ENCODE measurements around the gene STK24. TPM values are rescaled to one million over a fixed set of nuclear protein-coding genes. Genes with fewer than 3 reads are reported as not detected.

Gene STK24
- total and polyA plus RNA-seq, 10 of the 15 experiments (the other 5 are each of a cell fraction or from before 2014, with no cell fraction given) = 7.5 to 115 (median 52.9) TPM

DNA sequence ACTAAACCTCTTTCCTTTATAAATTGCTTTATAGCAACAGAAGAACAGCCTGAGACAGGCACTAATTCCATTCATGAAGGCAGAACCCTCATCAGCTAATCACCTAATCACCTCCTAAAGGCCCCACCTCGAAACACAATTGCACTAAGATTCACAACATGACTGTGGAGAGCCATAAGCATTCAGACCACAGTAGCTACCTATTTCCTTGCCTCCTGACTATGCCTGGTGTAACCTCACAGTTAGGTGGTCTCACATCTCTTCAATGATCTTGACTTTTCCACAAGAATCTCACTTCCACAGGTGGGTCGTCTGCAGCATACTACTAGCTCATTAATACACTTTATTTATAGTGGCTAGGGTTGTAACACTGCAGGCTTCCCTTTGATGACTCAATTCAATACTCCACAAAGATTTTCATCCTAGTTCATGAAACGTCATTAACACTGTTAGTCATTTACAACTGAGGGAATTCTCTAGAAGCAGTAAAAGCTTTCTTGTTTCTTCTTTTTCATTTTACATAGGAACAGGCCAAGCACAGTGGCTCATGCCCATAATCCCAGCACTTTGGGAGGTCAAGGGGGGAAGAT, 27.1 kb downstream of the STK24 start (continued):
- TF ChIP-seq, protein P1, sequence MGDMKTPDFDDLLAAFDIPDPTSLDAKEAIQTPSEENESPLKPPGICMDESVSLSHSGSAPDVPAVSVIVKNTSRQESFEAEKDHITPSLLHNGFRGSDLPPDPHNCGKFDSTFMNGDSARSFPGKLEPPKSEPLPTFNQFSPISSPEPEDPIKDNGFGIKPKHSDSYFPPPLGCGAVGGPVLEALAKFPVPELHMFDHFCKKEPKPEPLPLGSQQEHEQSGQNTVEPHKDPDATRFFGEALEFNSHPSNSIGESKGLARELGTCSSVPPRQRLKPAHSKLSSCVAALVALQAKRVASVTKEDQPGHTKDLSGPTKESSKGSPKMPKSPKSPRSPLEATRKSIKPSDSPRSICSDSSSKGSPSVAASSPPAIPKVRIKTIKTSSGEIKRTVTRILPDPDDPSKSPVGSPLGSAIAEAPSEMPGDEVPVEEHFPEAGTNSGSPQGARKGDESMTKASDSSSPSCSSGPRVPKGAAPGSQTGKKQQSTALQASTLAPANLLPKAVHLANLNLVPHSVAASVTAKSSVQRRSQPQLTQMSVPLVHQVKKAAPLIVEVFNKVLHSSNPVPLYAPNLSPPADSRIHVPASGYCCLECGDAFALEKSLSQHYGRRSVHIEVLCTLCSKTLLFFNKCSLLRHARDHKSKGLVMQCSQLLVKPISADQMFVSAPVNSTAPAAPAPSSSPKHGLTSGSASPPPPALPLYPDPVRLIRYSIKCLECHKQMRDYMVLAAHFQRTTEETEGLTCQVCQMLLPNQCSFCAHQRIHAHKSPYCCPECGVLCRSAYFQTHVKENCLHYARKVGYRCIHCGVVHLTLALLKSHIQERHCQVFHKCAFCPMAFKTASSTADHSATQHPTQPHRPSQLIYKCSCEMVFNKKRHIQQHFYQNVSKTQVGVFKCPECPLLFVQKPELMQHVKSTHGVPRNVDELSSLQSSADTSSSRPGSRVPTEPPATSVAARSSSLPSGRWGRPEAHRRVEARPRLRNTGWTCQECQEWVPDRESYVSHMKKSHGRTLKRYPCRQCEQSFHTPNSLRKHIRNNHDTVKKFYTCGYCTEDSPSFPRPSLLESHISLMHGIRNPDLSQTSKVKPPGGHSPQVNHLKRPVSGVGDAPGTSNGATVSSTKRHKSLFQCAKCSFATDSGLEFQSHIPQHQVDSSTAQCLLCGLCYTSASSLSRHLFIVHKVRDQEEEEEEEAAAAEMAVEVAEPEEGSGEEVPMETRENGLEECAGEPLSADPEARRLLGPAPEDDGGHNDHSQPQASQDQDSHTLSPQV (IDR thresholded peaks at IDR 0.05) = no peak
- TF ChIP-seq SMAD1 (IDR thresholded peaks at IDR 0.05; ENCODE audit: low read depth, partially characterized antibody) (no peak), BCL11A (IDR thresholded peaks at IDR 0.05; ENCODE audit: low read depth, low read length) (peak; percentile 44; the same call in 1 of the 2 replicates), TCF12 (IDR thresholded peaks at IDR 0.05; ENCODE audit: low read depth, low read length) (no peak), DPF2 (IDR thresholded peaks at IDR 0.05) (no peak), FOS (IDR thresholded peaks at IDR 0.05; ENCODE audit: borderline replicate concordance, extremely low read depth, insufficient read length) (no peak), NFIC (IDR thresholded peaks at IDR 0.05; ENCODE audit: low read depth, low read length) (peak; percentile 34; the same call in 1 of the 2 replicates), JUND (IDR thresholded peaks at IDR 0.05; ENCODE audit: low read depth, low read length) (0 out of 2 replicates have a peak, but pooled peaks have one; percentile 37), WRNIP1 (IDR thresholded peaks at IDR 0.05; ENCODE audit: borderline replicate concordance, low read depth, low read length) (no peak), ZNF274 (IDR thresholded peaks at IDR 0.05; ENCODE audit: insufficient read depth, insufficient read length) (no peak), STAT1 (conservative IDR thresholded peaks at IDR 0.05) (no peak), CREB1 (IDR thresholded peaks at IDR 0.05; ENCODE audit: low read depth) (peak; percentile 62), MTA2 (IDR thresholded peaks at IDR 0.05; ENCODE audit: low read depth) (peak; percentile 50), SUZ12 (IDR thresholded peaks at IDR 0.05; ENCODE audit: unreplicated experiment) (no peak), MYC (IDR thresholded peaks at IDR 0.05; ENCODE audit: insufficient read depth, insufficient read length, insufficient replicate concordance, low read length, severe bottlenecking) (no peak)
- TF ChIP-seq, protein P2, sequence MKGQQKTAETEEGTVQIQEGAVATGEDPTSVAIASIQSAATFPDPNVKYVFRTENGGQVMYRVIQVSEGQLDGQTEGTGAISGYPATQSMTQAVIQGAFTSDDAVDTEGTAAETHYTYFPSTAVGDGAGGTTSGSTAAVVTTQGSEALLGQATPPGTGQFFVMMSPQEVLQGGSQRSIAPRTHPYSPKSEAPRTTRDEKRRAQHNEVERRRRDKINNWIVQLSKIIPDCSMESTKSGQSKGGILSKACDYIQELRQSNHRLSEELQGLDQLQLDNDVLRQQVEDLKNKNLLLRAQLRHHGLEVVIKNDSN (IDR thresholded peaks at IDR 0.05; ENCODE audit: borderline replicate concordance, extremely low read length, insufficient read depth, low read depth, low read length) = no peak
- TF ChIP-seq, protein P3, sequence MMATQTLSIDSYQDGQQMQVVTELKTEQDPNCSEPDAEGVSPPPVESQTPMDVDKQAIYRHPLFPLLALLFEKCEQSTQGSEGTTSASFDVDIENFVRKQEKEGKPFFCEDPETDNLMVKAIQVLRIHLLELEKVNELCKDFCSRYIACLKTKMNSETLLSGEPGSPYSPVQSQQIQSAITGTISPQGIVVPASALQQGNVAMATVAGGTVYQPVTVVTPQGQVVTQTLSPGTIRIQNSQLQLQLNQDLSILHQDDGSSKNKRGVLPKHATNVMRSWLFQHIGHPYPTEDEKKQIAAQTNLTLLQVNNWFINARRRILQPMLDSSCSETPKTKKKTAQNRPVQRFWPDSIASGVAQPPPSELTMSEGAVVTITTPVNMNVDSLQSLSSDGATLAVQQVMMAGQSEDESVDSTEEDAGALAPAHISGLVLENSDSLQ (IDR thresholded peaks at IDR 0.05) = no peak
- TF ChIP-seq, protein P4, sequence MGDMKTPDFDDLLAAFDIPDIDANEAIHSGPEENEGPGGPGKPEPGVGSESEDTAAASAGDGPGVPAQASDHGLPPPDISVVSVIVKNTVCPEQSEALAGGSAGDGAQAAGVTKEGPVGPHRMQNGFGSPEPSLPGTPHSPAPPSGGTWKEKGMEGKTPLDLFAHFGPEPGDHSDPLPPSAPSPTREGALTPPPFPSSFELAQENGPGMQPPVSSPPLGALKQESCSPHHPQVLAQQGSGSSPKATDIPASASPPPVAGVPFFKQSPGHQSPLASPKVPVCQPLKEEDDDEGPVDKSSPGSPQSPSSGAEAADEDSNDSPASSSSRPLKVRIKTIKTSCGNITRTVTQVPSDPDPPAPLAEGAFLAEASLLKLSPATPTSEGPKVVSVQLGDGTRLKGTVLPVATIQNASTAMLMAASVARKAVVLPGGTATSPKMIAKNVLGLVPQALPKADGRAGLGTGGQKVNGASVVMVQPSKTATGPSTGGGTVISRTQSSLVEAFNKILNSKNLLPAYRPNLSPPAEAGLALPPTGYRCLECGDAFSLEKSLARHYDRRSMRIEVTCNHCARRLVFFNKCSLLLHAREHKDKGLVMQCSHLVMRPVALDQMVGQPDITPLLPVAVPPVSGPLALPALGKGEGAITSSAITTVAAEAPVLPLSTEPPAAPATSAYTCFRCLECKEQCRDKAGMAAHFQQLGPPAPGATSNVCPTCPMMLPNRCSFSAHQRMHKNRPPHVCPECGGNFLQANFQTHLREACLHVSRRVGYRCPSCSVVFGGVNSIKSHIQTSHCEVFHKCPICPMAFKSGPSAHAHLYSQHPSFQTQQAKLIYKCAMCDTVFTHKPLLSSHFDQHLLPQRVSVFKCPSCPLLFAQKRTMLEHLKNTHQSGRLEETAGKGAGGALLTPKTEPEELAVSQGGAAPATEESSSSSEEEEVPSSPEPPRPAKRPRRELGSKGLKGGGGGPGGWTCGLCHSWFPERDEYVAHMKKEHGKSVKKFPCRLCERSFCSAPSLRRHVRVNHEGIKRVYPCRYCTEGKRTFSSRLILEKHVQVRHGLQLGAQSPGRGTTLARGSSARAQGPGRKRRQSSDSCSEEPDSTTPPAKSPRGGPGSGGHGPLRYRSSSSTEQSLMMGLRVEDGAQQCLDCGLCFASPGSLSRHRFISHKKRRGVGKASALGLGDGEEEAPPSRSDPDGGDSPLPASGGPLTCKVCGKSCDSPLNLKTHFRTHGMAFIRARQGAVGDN (IDR thresholded peaks at IDR 0.05) = no peak
